ENCODE data around the gene PDZRN4. TPM values are rescaled to one million over a fixed set of nuclear protein-coding genes. Genes with fewer than 3 reads are reported as not detected.

The PDZRN4 gene
- total RNA-seq, 2 donors from 2014 or later: 0.34 to 0.50 TPM

- ATAC-seq (no peak), DNase-seq (no peak)
- intact Hi-C loops (cut with DNase I): no loop called here
These were observed 285.9 kb downstream of the PDZRN4 start for GRCh38 chr12:41474001-41474400.

DNA sequence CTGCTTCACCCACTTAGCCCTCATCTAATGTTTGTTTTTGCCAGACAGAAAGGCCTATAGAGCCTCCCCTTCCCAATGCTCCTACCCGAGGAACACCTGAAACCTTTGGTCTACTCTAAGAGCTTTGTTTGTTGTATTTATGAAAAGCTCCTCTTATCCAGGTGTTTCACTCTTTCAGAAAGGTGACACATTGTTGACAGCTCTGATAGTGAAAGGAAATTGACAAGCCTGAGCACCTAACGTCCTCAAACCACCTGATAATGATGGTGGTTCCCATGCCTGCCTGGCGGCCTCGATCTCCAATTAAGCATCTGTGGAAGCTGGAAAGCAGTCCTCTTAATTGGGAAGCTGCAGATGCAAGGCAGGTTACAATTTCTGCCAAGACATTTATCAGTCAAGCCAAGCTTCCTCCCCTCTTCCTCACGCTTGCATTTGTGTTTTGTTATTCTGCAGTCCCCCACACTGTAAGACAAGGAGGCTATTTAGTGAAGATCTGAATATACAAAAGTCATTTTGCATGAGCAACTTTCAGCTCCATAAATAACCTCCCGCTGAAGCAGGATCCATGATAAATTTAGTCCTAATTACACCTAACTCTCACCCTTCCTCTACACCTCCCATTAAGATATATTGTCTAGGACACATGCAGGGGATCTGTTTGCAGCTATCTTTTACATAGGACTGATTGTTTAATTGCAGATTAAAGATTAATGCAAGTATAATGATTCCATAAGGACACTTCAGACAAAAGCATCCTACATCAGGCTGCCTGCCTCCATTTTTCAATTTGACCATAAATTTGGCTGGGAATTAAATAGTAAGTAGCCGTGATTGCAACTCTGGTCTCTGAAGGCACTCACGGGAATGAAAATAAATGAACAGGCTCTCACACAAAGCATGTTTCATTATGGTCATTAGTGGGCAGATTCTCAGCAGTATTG, 288.6 kb downstream of the PDZRN4 start:
- DNase-seq: no peak
- no peak for ATAC-seq
- intact Hi-C loops (cut with DNase I): no loop called here

- ATAC-seq (no peak), DNase-seq (no peak)
- intact Hi-C loops (cut with DNase I): no loop called here
These were observed 291.3 kb downstream of the PDZRN4 start for GRCh38 chr12:41479426-41479825.

DNA sequence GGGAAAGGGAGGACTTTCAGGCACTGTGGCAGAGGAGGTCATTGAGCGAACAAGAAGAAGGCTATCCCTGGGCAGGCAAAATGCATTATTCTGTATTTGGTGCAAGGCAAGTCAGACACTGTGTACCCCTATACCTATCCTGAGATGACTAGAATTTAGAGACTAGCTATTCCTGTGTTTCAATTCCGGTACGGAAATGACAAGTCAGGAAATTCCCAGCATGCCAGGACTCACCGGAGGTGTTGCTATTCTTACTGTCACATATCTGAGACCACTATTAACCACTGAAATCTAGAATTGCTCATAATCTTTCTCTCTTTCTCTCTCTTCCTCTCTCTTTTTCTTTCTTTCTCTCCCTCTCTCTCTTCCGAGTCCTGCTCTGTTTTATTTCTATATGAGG, 297.1 kb downstream of the PDZRN4 start:
- no peak for ATAC-seq
- intact Hi-C loops (cut with DNase I): no loop called here
- no peak for DNase-seq

DNA sequence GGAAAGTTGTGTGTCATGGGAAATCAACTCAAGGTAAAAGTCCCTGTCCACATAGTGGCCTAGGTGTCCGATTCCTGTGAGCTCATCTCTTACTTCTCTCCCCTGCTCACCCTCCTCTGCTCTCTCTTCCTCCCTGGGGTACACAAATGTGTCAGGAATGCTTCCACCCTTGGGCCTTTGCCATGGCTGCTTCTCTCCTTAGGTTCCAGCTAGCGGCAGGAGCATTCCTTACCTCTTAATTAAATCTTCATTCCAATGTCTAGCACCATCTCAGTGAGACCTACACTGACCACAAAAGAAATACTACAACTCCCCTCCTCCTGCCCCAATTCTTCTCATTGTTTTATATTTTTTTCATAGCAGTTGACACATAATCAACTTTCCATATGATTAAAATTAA, 298.6 kb downstream of the PDZRN4 start:
- intact Hi-C loops (cut with DNase I): no loop called here
- no peak for ATAC-seq
- no peak for DNase-seq

DNA sequence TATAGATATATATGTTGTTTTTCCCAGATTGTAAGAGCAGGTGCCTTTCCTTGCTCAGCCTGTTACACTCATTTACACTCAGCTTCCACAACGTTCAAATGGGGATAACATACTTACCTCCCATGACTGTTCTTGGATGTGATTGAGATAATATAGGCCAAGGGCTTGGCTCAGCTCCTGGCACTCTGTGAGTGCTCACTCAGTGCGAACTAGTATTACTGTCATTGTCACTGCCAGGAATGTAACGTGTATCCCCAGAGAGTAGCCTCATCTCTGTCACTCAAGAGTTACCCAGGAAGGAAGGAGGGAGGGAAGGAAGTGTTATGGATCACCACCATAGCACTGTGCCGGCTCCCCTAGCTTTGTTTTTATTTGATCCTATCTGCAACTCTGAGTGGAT, 307.9 kb downstream of the PDZRN4 start:
- intact Hi-C loops (cut with DNase I): no loop called here
- DNase-seq: no peak
- no peak for ATAC-seq

DNA sequence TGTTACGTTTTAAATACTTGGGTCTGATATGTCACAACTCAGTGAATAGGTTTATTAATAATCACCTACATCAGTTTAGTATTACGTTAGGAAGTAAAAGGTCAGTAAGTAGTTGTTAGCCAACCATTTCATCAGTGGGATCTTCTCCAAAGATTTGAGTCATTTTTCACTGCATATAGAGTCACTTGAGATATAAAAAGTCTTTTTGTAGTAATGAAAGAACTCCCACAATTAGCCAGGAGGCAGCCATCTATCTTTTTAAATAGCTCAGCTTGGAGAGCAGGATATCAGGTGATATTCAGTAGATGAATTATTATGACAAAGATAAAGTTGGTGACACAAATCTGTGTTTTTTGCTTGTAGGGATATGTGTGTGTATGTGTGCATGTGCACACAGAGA, 309.3 kb downstream of the PDZRN4 start:
- DNase-seq: no peak
- intact Hi-C loops (cut with DNase I): no loop called here
- no peak for ATAC-seq

DNA sequence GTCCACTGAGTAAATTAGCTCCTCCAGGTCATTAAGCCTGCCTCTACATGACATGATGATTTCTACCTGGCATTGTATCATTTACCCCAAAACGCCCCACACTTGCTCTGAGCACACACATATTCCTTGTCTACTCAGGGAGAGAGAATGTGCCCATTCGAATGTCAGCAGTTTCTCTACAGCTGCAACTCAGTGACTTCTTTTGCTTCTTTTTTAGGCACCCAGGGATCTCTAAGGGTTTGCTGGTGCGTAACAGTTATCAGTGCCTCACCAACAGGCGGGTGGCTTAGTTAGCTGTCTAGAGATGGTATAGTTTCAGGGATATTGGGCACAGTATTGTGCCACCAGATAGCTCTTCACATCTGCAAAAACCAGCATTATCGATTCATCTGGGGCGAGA, 316.9 kb downstream of the PDZRN4 start:
- ATAC-seq: no peak
- intact Hi-C loops (cut with DNase I): no loop called here
- no peak for DNase-seq

- DNase-seq (no peak), ATAC-seq (no peak)
- intact Hi-C loops (cut with DNase I): no loop called here
These were observed 319.2 kb downstream of the PDZRN4 start for GRCh38 chr12:41507286-41507685.

- intact Hi-C loops (cut with DNase I): no loop called here
- no peak for DNase-seq
- no peak for ATAC-seq
These were observed 321.3 kb downstream of the PDZRN4 start for GRCh38 chr12:41509271-41510055.

DNA sequence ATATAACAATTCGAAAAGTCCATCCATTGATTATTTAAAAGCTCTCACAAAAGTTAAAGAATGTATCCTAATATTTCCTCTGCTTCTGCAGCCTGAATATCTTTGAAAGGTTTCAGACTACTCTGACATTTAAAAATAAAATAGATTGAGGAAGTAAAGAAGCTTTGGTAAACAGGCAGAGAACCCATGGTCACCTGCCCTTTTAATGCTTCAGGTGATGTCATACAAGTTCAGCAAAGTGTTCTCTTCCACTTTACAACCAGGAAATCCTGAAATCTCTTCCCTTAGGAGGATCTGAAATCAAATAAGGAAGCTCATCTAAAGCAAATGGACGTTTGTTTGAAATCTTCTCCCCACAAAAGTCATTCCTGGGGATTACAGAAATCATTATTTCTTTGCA, 322.4 kb downstream of the PDZRN4 start:
- DNase-seq: no peak
- intact Hi-C loops (cut with DNase I): no loop called here
- ATAC-seq: no peak

DNA sequence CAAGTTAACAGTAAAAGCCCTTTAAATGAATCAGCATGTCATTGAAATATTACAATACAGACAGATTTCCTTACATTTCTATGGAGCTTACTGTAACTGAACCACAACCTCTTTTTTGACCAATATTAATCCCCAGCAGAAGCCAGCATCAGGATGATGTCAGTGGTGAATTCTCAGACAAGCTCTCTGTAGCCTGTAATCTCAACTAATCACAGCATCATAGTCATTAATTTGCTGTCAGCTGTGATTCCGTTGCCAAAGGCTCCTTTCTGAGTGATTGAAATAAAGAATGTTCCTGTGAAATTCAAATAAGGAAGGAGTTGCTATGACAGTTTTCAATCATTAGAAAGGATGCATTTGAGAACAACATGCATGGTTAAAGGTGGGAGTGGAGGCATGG, 323.1 kb downstream of the PDZRN4 start:
- ATAC-seq: no peak
- intact Hi-C loops (cut with DNase I): no loop called here

GRCh38 chr12:41512497-41512896, 324.4 kb downstream of the PDZRN4 start:
- DNase-seq: peak; percentile 22
- ATAC-seq: peak; percentile 30 to 68
- intact Hi-C loops (cut with DNase I): no loop called here

More for the DNA sequence above, 323.1 kb downstream of the PDZRN4 start:
- DNase-seq: no peak

- ATAC-seq: no peak
- DNase-seq: no peak
- intact Hi-C loops (cut with DNase I): no loop called here
These were observed 326.1 kb downstream of the PDZRN4 start for GRCh38 chr12:41514021-41514777.

- intact Hi-C loops (cut with DNase I): no loop called here
These were observed 326.8 kb downstream of the PDZRN4 start for GRCh38 chr12:41514907-41515306.

DNA sequence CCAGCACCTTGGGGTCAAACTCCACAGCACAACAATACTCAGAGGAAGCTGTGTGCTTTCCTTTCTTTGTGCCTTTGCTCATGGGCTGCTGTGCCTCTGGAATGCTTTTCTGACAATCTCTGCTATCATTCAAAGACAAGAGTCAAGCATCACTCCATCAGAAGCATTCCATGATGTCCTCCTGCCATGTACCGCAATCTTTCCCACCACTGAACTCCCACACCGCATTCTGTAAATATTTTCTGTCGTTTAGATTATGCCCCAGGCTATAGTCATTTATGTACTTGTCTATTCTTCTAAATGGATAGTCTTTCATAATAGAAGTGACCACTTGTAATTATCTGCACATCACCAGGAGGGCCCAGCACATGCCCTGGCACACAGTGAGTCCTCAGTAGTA, 327.8 kb downstream of the PDZRN4 start:
- intact Hi-C loops (cut with DNase I): no loop called here

More at GRCh38 chr12:41514907-41515306, 326.8 kb downstream of the PDZRN4 start:
- no peak for DNase-seq
- no peak for ATAC-seq

DNA sequence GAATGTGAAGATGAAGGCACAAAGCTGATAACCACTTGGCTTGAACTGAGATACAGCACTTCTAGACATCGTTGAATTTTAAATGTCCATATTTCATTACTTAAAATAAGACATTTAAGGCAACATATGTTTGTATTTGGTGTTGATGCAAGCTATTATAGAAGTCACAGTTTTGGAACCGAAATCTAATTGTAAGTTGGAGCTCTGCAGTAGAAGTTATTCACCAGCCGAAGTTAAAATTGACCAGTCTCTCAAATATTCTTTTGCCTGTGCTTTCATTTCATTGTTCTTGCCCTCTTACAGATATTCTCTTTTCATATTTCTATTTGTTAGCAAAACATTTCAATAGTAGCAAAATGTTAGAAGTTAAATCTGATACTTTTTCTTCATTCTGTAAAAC, 332.7 kb downstream of the PDZRN4 start:
- DNase-seq: no peak
- intact Hi-C loops (cut with DNase I): no loop called here
- ATAC-seq: no peak

More for the DNA sequence above, 327.8 kb downstream of the PDZRN4 start:
- ATAC-seq (no peak), DNase-seq (no peak)

DNA sequence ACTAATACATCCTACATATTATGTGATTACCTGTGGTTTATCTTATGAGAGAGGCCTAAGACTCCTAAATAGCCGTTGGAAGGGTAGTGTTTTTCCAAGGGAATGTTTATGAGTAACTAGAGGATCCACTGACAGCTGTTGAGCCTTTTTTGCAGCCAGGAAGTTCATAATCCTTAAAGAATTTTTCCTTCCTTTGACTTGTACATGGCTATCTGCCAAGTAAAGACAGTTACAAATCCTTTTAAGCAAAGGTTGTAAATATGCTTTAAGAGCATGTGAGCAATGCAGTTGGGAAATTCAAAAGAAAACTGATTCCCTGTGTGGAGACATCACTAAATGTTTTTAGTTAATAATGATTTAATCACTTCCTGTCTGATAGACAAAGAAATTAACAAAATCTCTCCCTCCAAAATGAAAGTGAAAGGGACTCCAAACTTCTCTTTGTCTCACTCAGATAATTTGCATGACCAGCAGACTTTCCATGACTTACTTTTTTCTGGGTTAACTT, 333.8 kb downstream of the PDZRN4 start:
- DNase-seq: no peak
- intact Hi-C loops (cut with DNase I): no loop called here
- ATAC-seq: peak; percentile 27 to 88

DNA sequence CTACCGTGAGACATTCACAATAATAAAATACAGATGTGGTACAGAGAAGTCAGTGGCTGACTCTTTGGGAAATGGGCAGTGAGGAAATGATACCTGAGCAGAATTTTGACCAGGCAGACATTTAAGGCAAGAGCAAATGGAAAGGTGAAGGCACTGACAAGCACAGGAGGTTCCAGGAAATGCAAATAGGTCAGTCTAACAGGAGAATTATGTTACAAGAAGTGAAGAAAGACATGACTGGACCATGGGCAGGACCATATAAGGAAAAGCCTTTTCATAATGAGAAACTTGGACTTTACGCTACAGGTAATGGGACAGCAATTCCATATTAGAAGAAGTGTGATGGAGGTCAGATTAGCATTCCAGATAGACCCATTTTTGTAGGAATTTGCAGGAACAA, 338.9 kb downstream of the PDZRN4 start:
- ATAC-seq (no peak), DNase-seq (no peak)
- intact Hi-C loops (cut with DNase I): no loop called here

Measured in left cardiac atrium (tissue), 4 donors.